Measurements from ENCODE around the gene OSBPL3. TPM values are rescaled to one million over a fixed set of nuclear protein-coding genes. Genes with fewer than 3 reads are reported as not detected.

OSBPL3 gene
- polyA plus RNA-seq, 1 of the 3 experiments (the other 2 are of a cell fraction) = 23.2 TPM

- TF ChIP-seq REST (IDR thresholded peaks at IDR 0.05; ENCODE audit: low read depth, low read length) (no peak), MXI1 (IDR thresholded peaks at IDR 0.05; ENCODE audit: low read depth, low read length) (no peak), TCF12 (IDR thresholded peaks at IDR 0.05) (no peak)
These were observed 131.1 kb downstream of the OSBPL3 start (continued) for GRCh38 chr7:24848878-24849277.

- H3K36me3 ChIP-seq (replicated peaks in 1 of 2; ENCODE audit: control insufficient read depth in 1 of 2, insufficient read depth in 2 of 2, low read length in 1 of 2) = peaks cover 29 to 57% of the 10 kb centered on the region in 2 experiments
- ChIA-PET CTCF (interaction anchor here (0.6 kb wide), 1 partner anchor 251 kb away, joined by 5 read pairs; no protein-coding TSS in a partner anchor), POLR2A (no interaction called here)
These were observed 132.2 kb downstream of the OSBPL3 start for GRCh38 chr7:24847754-24848153.

More at GRCh38 chr7:24847754-24848153, 132.2 kb downstream of the OSBPL3 start:
- Histone ChIP-seq H3K79me2 (ENCODE audit: insufficient read depth) (no peaks in the 10 kb centered on the region), H3K27me3 (ENCODE audit: insufficient read depth) (no peaks in the 10 kb centered on the region), H3F3A (replicated peaks; ENCODE audit: insufficient read depth) (peaks cover 25% of the 10 kb centered on the region), H3K9me3 (no peaks in the 10 kb centered on the region), H4K20me1 (ENCODE audit: insufficient read depth) (no peaks in the 10 kb centered on the region), H3K9ac (no peak overlapping the region), H3K4me3 (ENCODE audit: low read depth in 2 of 2, low read length in 1 of 2) (no peak overlapping the region), H3K9me2 (no peaks in the 10 kb centered on the region), H3K27ac (ENCODE audit: low read depth in 2 of 2, low read length in 1 of 2) (no peak overlapping the region), H3K4me1 (ENCODE audit: control insufficient read depth in 1 of 2, insufficient read depth in 2 of 2, low read depth in 1 of 2, low read length in 1 of 2) (peaks cover 0 to 31% of the 10 kb centered on the region in 2 experiments; a peak in 2 of 4 replicates), H2AFZ (ENCODE audit: low read depth) (no peak overlapping the region), H3K4me2 (no peak overlapping the region)
- 96% methylated on average over 6 of the region's 6 CpGs for WGBS (ENCODE audit: low lambda C conversion rate)
- DNase-seq = no peak
- no peak for TF ChIP-seq JUND (IDR thresholded peaks at IDR 0.05)
- no peak for TF ChIP-seq USF2 (IDR thresholded peaks at IDR 0.05; ENCODE audit: borderline replicate concordance, low read depth, low read length)
- no peak for TF ChIP-seq RCOR1 (IDR thresholded peaks at IDR 0.05; ENCODE audit: low read length)
- no peak for TF ChIP-seq YY1 (IDR thresholded peaks at IDR 0.05; ENCODE audit: low read depth)
- TF ChIP-seq REST (IDR thresholded peaks at IDR 0.05; ENCODE audit: low read depth, low read length) = no peak
- TF ChIP-seq USF1 (IDR thresholded peaks at IDR 0.05; ENCODE audit: borderline replicate concordance, low read depth) = no peak
- no peak for TF ChIP-seq RFX5 (IDR thresholded peaks at IDR 0.05; ENCODE audit: low read length)

Measured in SK-N-SH (cell line).